Stimulated activated CD4-positive, alpha-beta T cell treated with anti-CD3 and anti-CD28 coated beads, Interleukin-4, amount 100 ng/mL, for 48 hours (primary cell): ENCODE measurements around the gene DDI2.
A peak's percentile ranks its signal among the peaks of the same experiment; 100 is the strongest.
"Not testable (repeated sequence)": the region's sequence is repeated elsewhere in the genome, so short reads cannot be mapped to it uniquely, and the experiment has no call there.

Experiments
- DNase-seq, 2 donors: peaks; one replicate each; pipeline ENCODE4 v3.0.0-alpha.2; 2020; ENCODE audit warnings: low read depth in 2 of 2

The DDI2 gene

GRCh38 chr1:15678578-15678977 lies 61.3 kb downstream of the DDI2 start:
- DNase-seq = no peak

- peak in 1 of 2 donors; percentile 12 for DNase-seq
These were observed 62.9 kb downstream of the DDI2 start for GRCh38 chr1:15680131-15680530.

- no peak for DNase-seq
These were observed 63.5 kb downstream of the DDI2 start for GRCh38 chr1:15680561-15681348.

GRCh38 chr1:15681349-15682292 lies 64.4 kb downstream of the DDI2 start:
- no peak for DNase-seq

GRCh38 chr1:15682936-15683341 lies 65.7 kb downstream of the DDI2 start:
- no peak for DNase-seq

- DNase-seq = no peak
These were observed 66.2 kb downstream of the DDI2 start for GRCh38 chr1:15683345-15684039.

GRCh38 chr1:15684042-15684461 lies 66.8 kb downstream of the DDI2 start, which contains the start of gene PLEKHM2:
TSS of gene PLEKHM2 (plus strand) at chr1:15684320. CDS start at chr1:15684559, 239 bp downstream.
- peak in 1 of 2 donors; percentile 27 for DNase-seq

- peak in 1 of 2 donors; percentile 30 for DNase-seq
These were observed 67.4 kb downstream of the DDI2 start for GRCh38 chr1:15684468-15685291.

GRCh38 chr1:15685820-15686219 lies 68.6 kb downstream of the DDI2 start:
- no peak for DNase-seq

GRCh38 chr1:15687446-15687845 lies 70.2 kb downstream of the DDI2 start:
- DNase-seq = no peak

- no peak for DNase-seq
These were observed 73.1 kb downstream of the DDI2 start for GRCh38 chr1:15690317-15690716.

- DNase-seq = no peak
These were observed 74.3 kb downstream of the DDI2 start for GRCh38 chr1:15691434-15692032.

GRCh38 chr1:15692121-15692682 lies 74.9 kb downstream of the DDI2 start:
- DNase-seq = no peak

GRCh38 chr1:15693371-15693770 lies 76.1 kb downstream of the DDI2 start:
- no peak for DNase-seq

- DNase-seq = peak in 1 of 2 donors; percentile 14
These were observed 79.8 kb downstream of the DDI2 start for GRCh38 chr1:15696956-15697521.

- DNase-seq = no peak
These were observed 80.9 kb downstream of the DDI2 start for GRCh38 chr1:15698201-15698600.

- DNase-seq = not testable (repeated sequence)
These were observed 82.1 kb downstream of the DDI2 start for GRCh38 chr1:15699321-15699720.

GRCh38 chr1:15700508-15700907 lies 83.2 kb downstream of the DDI2 start:
- DNase-seq = no peak

GRCh38 chr1:15701784-15702183 lies 84.5 kb downstream of the DDI2 start:
- no peak for DNase-seq
